HG03060 (cell line): ENCODE data around the gene SIPA1L3.

Source experiments
- ATAC-seq: cut with Tn5 transposase; IDR thresholded peaks from one replicate; pipeline ENCODE4 v1.9.1; 2021; ENCODE audit warnings: low read depth, moderate number of reproducible peaks; ENCODE audit not compliant: unreplicated experiment

Gene SIPA1L3

GRCh38 chr19:37970699-37971098 lies 63.7 kb downstream of the SIPA1L3 start:
- no peak for ATAC-seq

GRCh38 chr19:37972803-37973202 lies 65.8 kb downstream of the SIPA1L3 start:
- ATAC-seq = no peak

- ATAC-seq = no peak
Observed at GRCh38 chr19:37973666-37974065, 66.7 kb downstream of the SIPA1L3 start.

- no peak for ATAC-seq
Observed at GRCh38 chr19:37975071-37975470, 68.1 kb downstream of the SIPA1L3 start.

- no peak for ATAC-seq
Observed at GRCh38 chr19:37975596-37976515, 68.8 kb downstream of the SIPA1L3 start.

- no peak for ATAC-seq
Observed at GRCh38 chr19:37977391-37977790, 70.4 kb downstream of the SIPA1L3 start.

- no peak for ATAC-seq
Observed at GRCh38 chr19:37977992-37978391, 71.0 kb downstream of the SIPA1L3 start.

GRCh38 chr19:37979547-37980082 lies 72.6 kb downstream of the SIPA1L3 start:
- no peak for ATAC-seq

- ATAC-seq = no peak
Observed at GRCh38 chr19:37980419-37981170, 73.6 kb downstream of the SIPA1L3 start.

GRCh38 chr19:37981785-37982475 lies 74.9 kb downstream of the SIPA1L3 start:
- ATAC-seq = no peak

GRCh38 chr19:37982655-37983054 lies 75.6 kb downstream of the SIPA1L3 start:
- no peak for ATAC-seq

GRCh38 chr19:37983153-37983552 lies 76.1 kb downstream of the SIPA1L3 start:
- ATAC-seq = no peak

GRCh38 chr19:37983916-37984315 lies 76.9 kb downstream of the SIPA1L3 start:
- no peak for ATAC-seq

GRCh38 chr19:37986048-37986750 lies 79.2 kb downstream of the SIPA1L3 start:
- ATAC-seq = no peak

GRCh38 chr19:37987356-37988332 lies 80.6 kb downstream of the SIPA1L3 start:
- ATAC-seq = no peak

GRCh38 chr19:37988758-37989635 lies 82.0 kb downstream of the SIPA1L3 start:
- ATAC-seq = no peak

- ATAC-seq = no peak
Observed at GRCh38 chr19:37989855-37990254, 82.8 kb downstream of the SIPA1L3 start.

GRCh38 chr19:37990362-37990761 lies 83.4 kb downstream of the SIPA1L3 start:
- ATAC-seq = no peak
